H1 (cell line): ENCODE measurements around the gene RNF6. TPM values are rescaled to one million over a fixed set of nuclear protein-coding genes. Genes with fewer than 3 reads are reported as not detected.

Experiments used
- CBX5 ChIP-seq: fragments of 300-800, 300-1000 bp; sonication (generic); IDR thresholded peaks from 2 replicates; pipeline ENCODE4 v1.7.1; 2016; ENCODE audit warnings: antibody characterized with exemption, low read length, low read depth
- E2F6 ChIP-seq: IDR thresholded peaks from 2 replicates; pipeline ENCODE4 v1.6.1; 2012; ENCODE audit warnings: inconsistent platforms
- EP300 ChIP-seq, 2 experiments: IDR thresholded peaks; 1 replicate in 1 of 2; 2 replicates in 1 of 2; pipeline ENCODE4 v1.6.1; 2011 to 2012; ENCODE audit warnings: low read depth in 2 of 2, low read length in 2 of 2, mild to moderate bottlenecking in 2 of 2, borderline replicate concordance in 1 of 2, inconsistent platforms in 1 of 2, moderate library complexity in 1 of 2
- FOSL1 ChIP-seq: IDR thresholded peaks from 2 replicates; pipeline ENCODE4 v1.6.1; 2011; ENCODE audit warnings: mild to moderate bottlenecking, low read depth, low read length, moderate library complexity; ENCODE audit not compliant: insufficient read depth
- NANOG ChIP-seq: IDR thresholded peaks from 2 replicates; pipeline ENCODE4 v1.6.1; 2011; ENCODE audit warnings: low read length, low read depth, mild to moderate bottlenecking, inconsistent platforms; ENCODE audit not compliant: insufficient read depth, poor library complexity, severe bottlenecking
- POLR2A ChIP-seq, 2 experiments: IDR thresholded peaks; 1 replicate in 1 of 2; 2 replicates in 1 of 2; pipeline ENCODE4 v1.6.1; 2011; ENCODE audit warnings: low read depth in 2 of 2, low read length in 2 of 2, mild to moderate bottlenecking in 2 of 2; ENCODE audit errors: control extremely low read depth in 1 of 2
- SIRT6 ChIP-seq: IDR thresholded peaks from one replicate; pipeline ENCODE4 v1.7.1; 2012; ENCODE audit warnings: low read length, inconsistent platforms
- SRF ChIP-seq: IDR thresholded peaks from 2 replicates; pipeline ENCODE4 v1.6.1; 2011; ENCODE audit warnings: mild to moderate bottlenecking, low read depth, low read length, moderate library complexity
- TAF1 ChIP-seq: IDR thresholded peaks from 2 replicates; pipeline ENCODE4 v1.6.1; 2011; ENCODE audit warnings: mild to moderate bottlenecking, low read depth, low read length
- polyA plus RNA-seq, 7 experiments: library from polyadenylated mRNA; depleted of rRNA in 3 of 7; stranded (reverse) in 5 of 7; unstranded in 2 of 7; fragments of >200 nt in 5 of 7; fragments of 200-250 nt in 2 of 7; gene quantifications; 1 replicate in 5 of 7; 2 replicates in 1 of 7; 4 replicates in 1 of 7; pipeline versions ENCODE4 v1.2.1 to v1.2.3, GENCODE V29; 2011 to 2013; ENCODE audit warnings: missing spikeins in 2 of 7, mixed read lengths in 2 of 7
- total RNA-seq: library from RNA; stranded (reverse); fragmentation: NEBNext Ultra II Directional; extraction: Animal tissue kit (Norgen Biotek cat#: 25700); gene quantifications from 2 replicates; pipeline ENCODE4 v1.2.1, GENCODE V29; 2021
- TF ChIP-seq, protein P1 (sequence below), 3 experiments: IDR thresholded peaks; 1 replicate in 2 of 3; 2 replicates in 1 of 3; pipeline versions ENCODE4 v1.5.1 to v1.6.1; 2011; ENCODE audit warnings: low read length in 3 of 3, mild to moderate bottlenecking in 3 of 3, inconsistent platforms in 2 of 3, low read depth in 1 of 3, moderate library complexity in 1 of 3; ENCODE audit not compliant: insufficient read depth in 1 of 3; ENCODE audit errors: control extremely low read depth in 1 of 3

RNF6 gene
- total and polyA plus RNA-seq, 2 of the 8 experiments (the other 6 are each of a cell fraction or from before 2014, with no cell fraction given) = 4.0 to 13.8 TPM

- TF ChIP-seq, protein P1, sequence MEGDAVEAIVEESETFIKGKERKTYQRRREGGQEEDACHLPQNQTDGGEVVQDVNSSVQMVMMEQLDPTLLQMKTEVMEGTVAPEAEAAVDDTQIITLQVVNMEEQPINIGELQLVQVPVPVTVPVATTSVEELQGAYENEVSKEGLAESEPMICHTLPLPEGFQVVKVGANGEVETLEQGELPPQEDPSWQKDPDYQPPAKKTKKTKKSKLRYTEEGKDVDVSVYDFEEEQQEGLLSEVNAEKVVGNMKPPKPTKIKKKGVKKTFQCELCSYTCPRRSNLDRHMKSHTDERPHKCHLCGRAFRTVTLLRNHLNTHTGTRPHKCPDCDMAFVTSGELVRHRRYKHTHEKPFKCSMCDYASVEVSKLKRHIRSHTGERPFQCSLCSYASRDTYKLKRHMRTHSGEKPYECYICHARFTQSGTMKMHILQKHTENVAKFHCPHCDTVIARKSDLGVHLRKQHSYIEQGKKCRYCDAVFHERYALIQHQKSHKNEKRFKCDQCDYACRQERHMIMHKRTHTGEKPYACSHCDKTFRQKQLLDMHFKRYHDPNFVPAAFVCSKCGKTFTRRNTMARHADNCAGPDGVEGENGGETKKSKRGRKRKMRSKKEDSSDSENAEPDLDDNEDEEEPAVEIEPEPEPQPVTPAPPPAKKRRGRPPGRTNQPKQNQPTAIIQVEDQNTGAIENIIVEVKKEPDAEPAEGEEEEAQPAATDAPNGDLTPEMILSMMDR (IDR thresholded peaks at IDR 0.05; ENCODE audit: control extremely low read depth in 1 of 3, insufficient read depth in 1 of 3, low read depth in 1 of 3, low read length in 3 of 3) = no peak
- no peak for TF ChIP-seq EP300 (IDR thresholded peaks at IDR 0.05; ENCODE audit: borderline replicate concordance in 1 of 2, low read depth in 2 of 2, low read length in 2 of 2)
- no peak for TF ChIP-seq POLR2A (IDR thresholded peaks at IDR 0.05; ENCODE audit: control extremely low read depth in 1 of 2, low read depth in 2 of 2, low read length in 2 of 2)
- no peak for TF ChIP-seq CBX5
- no peak for TF ChIP-seq SIRT6
- TF ChIP-seq TAF1 = no peak
- no peak for TF ChIP-seq NANOG
- TF ChIP-seq SRF = no peak
- TF ChIP-seq FOSL1 = no peak
- no peak for TF ChIP-seq E2F6
These were observed 2.4 kb downstream of the RNF6 start (continued) for GRCh38 chr13:26219726-26220125.
